ENCODE measurements around the gene TRAF5.
"Not testable (repeated sequence)": the region's sequence is repeated elsewhere in the genome, so short reads cannot be mapped to it uniquely, and the experiment has no call there.

Gene TRAF5, protein sequence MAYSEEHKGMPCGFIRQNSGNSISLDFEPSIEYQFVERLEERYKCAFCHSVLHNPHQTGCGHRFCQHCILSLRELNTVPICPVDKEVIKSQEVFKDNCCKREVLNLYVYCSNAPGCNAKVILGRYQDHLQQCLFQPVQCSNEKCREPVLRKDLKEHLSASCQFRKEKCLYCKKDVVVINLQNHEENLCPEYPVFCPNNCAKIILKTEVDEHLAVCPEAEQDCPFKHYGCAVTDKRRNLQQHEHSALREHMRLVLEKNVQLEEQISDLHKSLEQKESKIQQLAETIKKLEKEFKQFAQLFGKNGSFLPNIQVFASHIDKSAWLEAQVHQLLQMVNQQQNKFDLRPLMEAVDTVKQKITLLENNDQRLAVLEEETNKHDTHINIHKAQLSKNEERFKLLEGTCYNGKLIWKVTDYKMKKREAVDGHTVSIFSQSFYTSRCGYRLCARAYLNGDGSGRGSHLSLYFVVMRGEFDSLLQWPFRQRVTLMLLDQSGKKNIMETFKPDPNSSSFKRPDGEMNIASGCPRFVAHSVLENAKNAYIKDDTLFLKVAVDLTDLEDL

DNA sequence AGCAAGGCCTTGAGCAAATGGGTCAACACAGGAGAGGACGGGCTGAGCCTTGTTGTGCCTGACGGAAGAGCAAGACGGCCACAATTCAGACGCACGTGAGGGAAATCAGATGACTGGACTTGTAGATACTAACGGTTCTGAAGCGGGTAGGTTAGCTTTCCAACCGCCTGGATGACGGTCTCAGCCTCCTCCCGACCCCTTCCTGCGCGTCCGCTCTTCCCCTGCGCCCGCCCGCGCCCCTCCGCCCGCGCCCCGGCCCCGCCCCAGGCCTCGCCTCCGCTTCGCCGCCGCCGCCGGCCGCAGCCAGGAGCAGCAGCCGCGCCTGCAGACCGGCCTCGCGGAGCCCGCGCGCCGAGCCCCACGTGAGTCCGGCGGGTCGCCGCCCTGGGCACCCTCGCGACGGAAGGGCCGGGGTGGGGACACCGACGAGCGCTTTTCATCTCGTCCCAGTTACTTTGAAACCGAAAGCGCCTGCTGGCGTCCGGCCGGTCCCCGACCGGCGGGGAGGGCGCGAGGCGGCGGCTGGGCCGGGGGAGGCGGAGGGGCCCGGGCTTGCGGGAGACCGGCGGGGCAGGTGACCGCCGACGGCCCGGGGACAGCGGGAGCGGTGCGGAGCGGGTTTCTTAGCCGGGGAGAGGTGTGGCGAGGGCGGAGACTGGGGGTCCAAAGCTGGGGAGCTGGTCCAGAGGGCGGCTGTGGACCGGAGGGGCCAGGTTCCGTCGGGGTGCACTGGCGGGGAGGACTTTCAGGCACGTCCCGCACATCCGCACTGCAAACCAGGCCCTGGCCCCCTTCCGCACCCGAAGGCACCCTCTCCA lies at the start of gene TRAF5:
Gene TRAF5, plus strand, starts transcription at position 306 of the 818 bp plus-strand sequence. CDS start 26,407 bp downstream, outside the sequence.
- no peak for DNase-seq (ENCODE audit: low read depth in 2 of 3, low spot score in 2 of 3)

DNA sequence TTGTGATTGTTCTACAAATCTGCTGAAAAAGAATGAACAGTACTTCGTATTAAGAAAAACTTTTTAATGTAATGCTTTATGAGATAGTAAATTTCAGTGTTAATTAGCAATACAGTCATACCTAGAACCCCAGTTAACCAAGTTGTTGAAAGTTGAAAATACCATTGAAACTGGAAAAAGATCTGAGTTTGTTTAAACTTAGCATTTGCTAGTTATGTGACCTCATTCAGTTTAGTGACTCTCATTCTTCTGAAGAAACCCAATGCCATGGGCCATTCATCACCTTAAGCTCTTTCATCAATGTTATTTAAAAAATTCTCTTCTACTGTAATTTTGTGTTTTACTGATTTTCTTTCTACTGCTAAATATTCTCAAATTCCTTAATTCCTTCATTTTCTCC lies 47.3 kb upstream of the TRAF5 start:
- DNase-seq (ENCODE audit: low read depth in 2 of 3, low spot score in 2 of 3) = no peak

DNA sequence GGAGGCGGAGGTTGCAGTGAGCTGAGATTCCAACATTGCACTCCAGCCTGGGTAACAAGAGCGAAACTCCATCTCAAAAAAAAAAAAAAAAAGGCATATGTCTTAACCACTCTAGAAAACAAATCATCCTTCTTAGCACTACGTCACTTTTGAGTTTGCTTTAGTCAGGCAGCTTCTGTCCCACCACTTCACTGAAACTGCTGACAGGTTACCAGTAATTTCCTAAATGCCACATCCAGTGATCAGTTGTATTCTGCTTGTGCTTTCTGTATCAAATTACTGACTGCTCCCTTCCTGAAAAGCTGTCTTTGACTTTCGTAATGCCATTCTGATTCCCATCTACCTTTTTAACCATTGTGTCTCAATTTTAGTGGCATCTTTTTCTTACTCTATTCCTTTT lies 45.7 kb upstream of the TRAF5 start:
- no peak for DNase-seq (ENCODE audit: low read depth in 2 of 3, low spot score in 2 of 3)

DNA sequence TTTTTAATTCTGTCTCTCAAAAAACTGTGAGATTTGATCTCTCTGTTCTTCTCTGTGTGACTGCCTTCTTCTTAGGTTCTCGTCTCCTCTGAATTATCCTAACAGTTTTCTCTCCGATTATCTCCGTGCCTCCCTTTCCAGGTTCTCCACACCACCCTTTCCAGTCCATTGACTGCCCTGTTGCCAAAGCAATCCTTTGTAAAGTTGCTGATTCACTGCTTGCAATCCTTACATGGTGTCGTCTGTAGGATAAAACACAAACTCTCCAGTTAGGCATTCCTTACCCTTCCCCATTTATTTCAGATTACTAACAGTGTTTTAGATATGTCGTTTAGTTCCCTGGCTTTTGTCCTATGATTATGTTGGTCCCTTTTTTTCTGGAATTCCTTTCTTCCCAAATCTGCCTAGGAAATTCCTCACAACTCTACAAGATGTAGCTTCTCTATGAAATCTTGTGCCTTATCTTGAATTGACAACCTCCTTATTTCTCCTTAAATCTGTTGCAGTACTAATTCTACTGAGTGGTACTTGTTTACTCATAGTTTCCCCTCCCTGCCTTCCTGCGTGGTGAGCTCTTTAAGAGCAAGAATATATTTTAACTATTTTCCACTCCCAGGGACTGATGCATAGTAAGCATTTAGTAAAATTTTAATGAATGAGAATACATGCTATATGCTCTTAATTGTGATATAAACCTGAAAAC lies 45.2 kb upstream of the TRAF5 start:
- DNase-seq (ENCODE audit: low read depth in 2 of 3, low spot score in 2 of 3) = no peak

DNA sequence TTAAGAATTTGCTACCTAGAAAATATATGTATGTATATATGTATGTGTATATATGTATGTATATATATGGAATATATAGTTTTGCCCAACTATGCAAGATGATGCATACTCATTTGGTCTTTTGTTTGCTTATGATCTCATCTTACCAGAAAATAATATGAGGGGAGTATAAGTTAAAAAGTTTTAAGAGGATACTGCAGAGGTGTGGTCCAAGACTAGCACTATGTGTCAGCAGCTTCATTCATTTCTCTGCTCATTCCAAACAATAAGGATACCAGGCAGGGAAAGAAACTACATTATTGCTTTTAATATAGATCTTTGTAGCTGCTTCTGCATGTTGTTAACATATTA lies 44.6 kb upstream of the TRAF5 start:
- DNase-seq (ENCODE audit: low read depth in 2 of 3, low spot score in 2 of 3) = no peak

DNA sequence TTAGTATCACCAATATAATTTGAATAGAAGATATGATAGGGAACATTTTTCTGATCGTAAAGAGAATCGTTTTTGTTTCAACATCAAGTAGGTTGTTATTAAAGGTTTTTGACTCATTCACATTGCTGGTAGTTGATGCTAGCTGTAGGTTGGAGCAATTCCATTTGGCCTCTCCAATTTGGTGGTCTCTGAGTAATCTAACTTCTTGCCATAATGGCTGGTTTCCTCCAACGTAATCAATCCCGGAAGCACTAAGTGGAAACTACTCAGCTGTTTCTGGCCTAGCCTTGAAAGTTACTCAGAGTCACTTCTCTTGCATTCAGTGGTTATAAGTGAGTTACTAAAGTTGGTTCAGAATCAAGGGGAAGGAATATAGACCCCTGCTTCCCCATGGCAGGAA lies 41.4 kb upstream of the TRAF5 start:
- no peak for DNase-seq (ENCODE audit: low read depth in 2 of 3, low spot score in 2 of 3)

DNA sequence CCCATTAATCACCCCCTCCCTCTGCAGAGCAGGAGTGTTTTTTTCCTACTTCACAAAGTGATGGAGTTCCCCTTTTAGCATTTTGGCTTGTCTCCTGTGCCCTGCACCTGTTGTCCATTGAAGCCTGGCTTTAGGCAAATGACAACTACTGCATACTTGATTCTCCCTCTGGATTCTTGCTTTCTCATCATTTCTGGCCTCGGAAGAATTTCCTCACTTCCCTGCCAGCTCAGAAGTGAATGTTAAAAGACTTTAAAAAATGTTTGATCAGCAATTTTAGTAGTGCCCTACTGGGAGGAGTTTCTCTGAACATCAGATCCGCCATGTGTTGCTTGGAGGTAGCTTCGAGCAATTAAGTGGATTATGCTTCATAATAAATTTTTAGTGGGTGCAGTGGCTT lies 39.4 kb upstream of the TRAF5 start:
- no peak for DNase-seq (ENCODE audit: low read depth in 2 of 3, low spot score in 2 of 3)

DNA sequence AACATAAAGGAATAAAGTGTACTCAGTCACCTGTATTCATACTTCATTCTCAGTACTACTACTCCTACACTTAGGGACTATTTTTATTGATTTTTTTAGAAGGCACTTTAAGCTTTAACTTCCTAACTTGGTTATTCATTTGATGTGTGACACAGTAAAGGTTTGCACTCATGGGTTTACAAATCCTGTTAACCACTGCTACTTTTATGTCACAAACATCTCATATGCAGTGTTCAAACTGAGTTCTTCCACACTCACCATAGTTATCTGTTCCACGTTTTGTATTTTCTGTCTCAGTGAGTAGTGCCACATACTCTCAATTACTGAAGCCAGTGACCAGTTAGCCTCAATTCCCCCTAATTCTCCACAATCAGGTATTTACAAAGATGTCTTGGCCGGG lies 34.2 kb upstream of the TRAF5 start:
- no peak for DNase-seq (ENCODE audit: low read depth in 2 of 3, low spot score in 2 of 3)

DNA sequence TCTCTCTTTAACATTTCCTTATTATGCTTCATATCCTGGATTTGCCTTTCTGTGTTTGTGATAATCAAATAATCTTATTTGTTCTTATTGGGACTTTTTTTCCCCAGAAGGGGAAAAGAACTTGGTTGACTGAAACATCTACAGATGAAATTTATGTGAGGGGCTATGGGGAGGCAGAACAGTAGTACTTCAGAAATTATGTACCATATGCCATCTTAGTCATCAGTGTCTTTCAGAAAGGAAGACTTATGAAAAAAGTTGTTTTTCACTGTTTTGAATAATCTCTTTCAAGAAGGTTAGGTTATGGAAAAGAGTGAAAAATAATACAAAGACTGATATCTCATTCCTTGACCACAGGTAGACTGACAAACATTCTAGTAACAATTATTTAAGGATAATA lies 30.2 kb upstream of the TRAF5 start:
- no peak for DNase-seq (ENCODE audit: low read depth in 2 of 3, low spot score in 2 of 3)

DNA sequence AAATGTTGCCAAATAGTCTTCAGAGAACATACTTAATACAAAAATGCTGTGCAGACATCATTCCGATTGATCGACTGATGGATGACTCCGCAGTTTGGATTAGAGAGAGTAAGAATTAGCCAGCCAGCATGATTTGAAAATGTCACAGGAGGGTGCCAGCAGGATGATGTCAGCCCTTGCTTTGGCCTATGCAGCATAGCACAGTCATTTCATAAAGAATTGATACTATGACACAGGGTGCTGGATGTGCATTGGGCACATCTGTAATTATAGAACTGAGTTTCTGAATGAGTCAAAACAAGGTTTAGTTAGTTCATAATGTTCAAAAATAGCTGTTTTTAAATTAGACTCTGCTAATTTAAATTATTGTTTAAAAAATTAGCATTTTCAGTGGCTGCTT lies 21.6 kb upstream of the TRAF5 start:
- peak in 1 of 3 experiments; percentile 18 for DNase-seq (ENCODE audit: low read depth in 2 of 3, low spot score in 2 of 3)

DNA sequence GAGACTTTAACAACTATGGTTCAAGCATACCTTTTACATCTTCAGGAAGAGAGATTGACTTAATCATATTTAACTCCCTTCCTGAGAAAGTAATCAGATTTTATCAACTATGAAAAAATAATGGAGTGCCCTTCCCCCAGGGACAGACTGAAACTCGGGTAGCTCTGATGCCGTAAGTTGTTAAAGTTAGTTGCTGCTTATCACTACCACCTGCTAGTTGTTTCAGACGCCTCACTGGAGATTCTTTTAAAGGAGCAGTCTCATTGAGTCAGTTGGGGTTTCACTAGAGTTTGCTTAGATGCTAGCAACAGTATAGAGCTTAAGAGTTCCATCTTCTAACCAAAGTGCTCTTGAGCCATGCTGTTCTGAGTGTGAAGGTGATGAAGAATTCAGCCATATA lies 17.0 kb upstream of the TRAF5 start:
- DNase-seq (ENCODE audit: low read depth in 2 of 3, low spot score in 2 of 3) = no peak

DNA sequence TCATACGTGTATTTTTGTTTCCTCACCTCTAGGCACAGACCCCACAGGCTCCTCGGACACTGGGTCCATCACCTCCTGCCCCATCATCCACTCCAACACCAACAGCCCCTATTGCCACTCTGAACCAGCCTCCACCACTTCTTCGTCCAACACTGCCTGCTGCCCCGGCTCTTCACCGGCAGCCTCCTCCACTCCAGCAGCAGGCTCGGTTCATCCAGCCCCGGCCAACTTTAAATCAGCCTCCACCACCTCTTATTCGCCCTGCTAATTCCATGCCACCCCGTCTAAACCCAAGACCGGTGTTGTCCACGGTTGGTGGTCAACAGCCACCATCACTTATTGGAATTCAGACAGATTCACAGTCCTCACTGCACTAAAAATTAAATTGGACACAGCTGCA lies 13.2 kb upstream of the TRAF5 start:
- DNase-seq (ENCODE audit: low read depth in 2 of 3, low spot score in 2 of 3) = no peak

DNA sequence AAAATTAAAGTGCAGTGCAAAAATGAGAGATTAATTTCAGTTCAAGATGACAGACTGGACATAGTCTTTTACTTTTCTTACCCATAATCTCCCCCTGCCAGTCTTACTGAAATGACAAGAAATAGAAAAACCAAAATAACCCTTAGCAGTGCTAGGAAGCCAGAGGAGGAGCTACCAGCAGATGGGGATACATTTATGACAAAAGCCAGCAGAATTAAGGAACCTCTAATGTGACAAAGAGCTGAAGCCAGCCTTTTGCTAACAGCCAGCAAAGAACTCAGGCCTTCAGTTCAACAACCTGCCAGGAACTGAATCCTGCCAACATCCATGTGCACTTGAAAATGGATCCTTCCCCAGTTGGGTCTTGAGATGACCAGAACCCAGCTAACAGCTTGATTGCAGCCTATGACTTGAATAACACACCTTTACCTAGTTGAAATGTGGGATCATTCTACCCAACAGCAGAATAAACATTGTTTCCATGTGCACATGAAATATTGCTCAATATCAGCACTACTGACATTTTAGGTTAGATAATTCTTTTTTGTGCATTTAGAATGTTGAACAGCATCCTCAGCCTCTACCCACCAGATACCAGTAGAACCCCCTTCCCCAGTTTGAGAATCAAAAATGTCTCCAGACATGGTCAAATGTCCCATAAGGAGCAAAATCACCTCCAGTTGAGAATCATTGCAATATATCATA lies 7.9 kb upstream of the TRAF5 start:
- no peak for DNase-seq (ENCODE audit: low read depth in 2 of 3, low spot score in 2 of 3)

DNA sequence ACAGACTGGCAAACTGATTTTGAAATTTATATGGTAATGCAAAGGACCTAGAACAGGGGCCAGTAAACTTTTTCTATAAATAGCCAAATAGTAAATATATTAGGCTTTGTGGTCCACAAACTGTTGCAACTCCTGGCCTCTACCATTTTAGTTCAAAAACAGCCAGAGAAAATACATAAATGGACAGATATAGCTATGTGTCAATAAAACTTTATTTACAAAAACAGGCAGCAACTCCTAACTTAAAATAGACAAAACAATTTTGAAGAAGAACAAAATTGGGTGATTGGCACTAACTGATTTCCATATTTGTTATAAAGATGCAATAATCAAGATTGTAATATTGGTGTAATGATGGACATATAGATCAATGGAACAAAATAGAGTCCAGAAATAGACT lies 6.7 kb upstream of the TRAF5 start:
- no peak for DNase-seq (ENCODE audit: low read depth in 2 of 3, low spot score in 2 of 3)

DNA sequence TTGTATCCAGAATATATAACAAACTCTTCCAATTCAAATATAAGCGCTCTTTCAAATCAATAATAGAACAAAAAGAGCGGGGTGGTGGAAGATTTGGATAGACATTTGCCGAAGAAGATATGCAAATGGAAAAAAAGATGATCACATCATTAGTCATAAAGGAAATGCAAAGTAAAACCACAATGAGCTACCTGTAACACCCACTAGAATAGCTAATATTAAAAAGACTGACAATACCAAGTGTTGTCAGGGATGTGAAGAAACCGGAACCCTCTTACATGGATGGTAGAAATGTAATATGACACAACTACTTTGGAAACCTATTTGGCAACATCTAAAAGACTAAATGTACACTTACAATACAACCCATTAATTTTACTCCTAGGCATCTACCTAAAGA lies 5.7 kb upstream of the TRAF5 start:
- no peak for DNase-seq (ENCODE audit: low read depth in 2 of 3, low spot score in 2 of 3)

DNA sequence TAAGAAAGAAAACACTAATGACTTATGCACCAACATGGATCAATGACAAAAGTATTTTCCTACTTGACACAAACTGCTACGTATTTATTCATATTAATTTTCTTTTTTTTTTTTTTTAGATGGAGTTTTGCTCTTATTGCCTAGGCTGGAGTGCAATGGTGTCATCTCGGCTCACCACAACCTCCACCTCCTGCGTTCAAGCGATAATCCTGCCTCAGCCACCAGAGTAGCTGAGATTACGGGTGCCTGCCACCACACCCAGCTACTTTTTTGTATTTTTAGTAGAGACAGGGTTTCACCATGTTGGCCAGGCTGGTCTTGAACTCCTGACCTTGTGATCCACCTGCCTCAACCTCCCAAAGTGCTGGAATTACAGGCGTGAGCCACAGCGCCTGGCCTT lies 5.0 kb upstream of the TRAF5 start:
- not testable (repeated sequence) for DNase-seq (ENCODE audit: low read depth in 2 of 3, low spot score in 2 of 3)

DNA sequence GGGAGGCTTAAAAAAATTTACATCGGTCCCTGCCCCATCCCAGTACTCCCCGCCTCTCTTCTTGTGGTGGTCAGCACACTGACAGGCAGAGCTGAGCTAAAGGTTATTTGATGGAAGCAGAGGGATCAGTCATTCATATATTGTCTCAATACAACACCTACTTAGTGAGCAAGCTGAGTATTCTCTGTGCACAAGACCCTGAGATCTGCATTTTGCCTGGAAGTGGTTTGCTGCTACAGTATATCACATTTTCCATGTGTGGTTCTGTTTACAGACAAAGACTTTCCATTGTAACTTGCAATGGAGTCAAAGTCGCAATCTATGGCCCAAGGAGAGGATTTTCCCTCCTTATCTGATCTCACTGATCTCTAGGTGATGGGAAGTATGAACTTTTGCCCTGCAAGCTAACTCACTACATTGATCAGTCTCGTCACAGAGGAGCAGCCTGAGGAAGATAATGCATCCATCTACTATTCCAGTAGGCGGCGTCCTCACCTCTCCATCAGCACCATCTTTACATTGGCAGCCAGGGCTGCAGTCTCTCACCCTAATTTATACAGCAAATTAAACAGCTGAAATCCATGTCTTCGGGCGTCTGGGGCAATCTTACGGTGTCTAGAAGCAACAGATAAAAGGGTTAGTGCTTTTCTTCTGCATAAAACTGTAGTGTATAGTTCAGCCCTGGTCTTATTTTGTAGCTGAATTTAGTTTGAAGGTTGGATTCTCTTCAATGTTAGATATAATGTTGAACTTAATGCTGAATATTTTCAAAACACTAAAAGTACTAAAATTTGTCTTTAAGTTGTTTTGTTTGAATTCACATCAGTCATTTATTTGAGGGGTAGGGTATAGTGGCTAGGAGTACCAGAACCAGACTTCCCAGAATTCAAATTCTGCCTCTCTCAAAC lies 3.2 kb upstream of the TRAF5 start:
- DNase-seq (ENCODE audit: low read depth in 2 of 3, low spot score in 2 of 3) = no peak

DNA sequence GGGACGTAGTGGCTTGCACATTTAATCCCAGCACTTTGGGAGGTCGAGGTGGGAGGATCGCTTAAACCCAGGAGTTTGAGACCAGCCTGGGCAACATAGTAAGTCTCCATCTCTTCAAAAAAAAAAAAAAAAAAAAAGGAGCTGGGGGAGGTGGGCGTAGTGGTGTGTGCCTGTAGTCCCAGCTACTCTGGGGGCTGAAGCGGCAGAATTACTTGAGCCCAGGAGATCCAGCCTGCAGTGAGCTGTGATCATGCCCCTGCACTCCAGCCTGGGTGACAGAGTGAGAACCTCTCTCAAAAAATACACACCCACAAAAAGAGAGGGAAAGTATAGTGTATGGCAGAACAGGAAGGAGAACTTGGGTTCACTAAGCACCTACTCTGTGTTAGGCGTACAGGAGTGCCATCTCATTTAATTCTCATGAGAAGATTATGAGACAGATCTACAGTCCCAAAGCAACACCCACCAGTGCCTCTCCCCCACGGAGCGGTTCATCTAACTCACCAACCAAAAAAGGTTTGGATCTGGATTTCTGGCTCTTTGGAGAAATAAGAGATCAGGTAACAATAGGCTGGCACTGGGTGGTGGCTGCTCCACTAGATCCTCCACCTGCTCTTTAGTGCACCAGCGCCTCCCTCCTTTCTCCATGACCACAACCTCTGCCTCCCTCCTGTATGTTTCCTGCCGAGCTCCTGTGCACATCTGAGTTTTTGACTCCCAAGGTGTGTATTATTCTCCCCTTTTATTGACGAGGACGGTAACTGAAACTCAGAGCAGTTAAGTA lies 1.4 kb upstream of the TRAF5 start:
- DNase-seq (ENCODE audit: low read depth in 2 of 3, low spot score in 2 of 3) = no peak

DNA sequence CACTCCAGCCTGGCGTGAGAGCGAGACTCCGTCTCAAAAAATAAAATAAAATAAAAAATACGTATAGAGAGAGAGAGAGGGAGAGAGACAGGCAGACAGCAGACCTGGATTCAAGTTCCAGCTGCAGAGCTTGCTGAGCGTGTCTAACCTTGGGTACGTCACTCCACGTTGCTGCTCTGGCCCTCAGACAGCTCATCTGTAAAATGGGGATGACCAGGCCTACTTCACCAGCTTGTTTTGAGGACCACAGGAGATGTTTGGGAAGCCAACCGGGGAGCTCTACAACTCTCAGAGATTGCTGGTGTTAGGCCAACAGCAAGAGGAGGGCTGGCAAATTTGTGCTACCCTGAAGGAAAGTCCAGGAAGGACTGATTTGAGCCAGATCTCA lies 499 bp upstream of the TRAF5 start:
- DNase-seq (ENCODE audit: low read depth in 2 of 3, low spot score in 2 of 3) = no peak

All from activated CD8-positive, alpha-beta memory T cell treated with anti-CD3 and anti-CD28 coated beads for 48 hours (primary cell).